MM.1S (cell line): Measurements from ENCODE around the gene P4HTM.

ENCODE experiments used
- DNase-seq: peaks from one replicate; pipeline ENCODE4 v3.0.0-alpha.2; 2015
- H2AFZ ChIP-seq: fragments of 300-600 bp; sonication (generic); 2 replicates; pipeline ENCODE4 v1.6.0; 2016; ENCODE audit warnings: antibody characterized with exemption, low read length
- H3F3A ChIP-seq: fragments of 300-600 bp; sonication (generic); 2 replicates; pipeline ENCODE4 v1.6.1; 2016; ENCODE audit warnings: mild to moderate bottlenecking, antibody characterized with exemption, low read length, moderate library complexity, mixed read lengths; ENCODE audit not compliant: insufficient read depth
- H3K27ac ChIP-seq: fragments of 300-600 bp; sonication (generic); 2 replicates; pipeline ENCODE4 v1.5.1; 2016; ENCODE audit warnings: mild to moderate bottlenecking, low read length
- H3K27me3 ChIP-seq: fragments of 300-600 bp; sonication (generic); replicated peaks from 2 replicates; pipeline ENCODE4 v1.6.0; 2016; ENCODE audit warnings: low read length; ENCODE audit not compliant: insufficient read depth
- H3K36me3 ChIP-seq: fragments of 300-600 bp; sonication (generic); replicated peaks from 2 replicates; pipeline ENCODE4 v1.6.1; 2016; ENCODE audit warnings: mild to moderate bottlenecking, low read length, mixed read lengths; ENCODE audit not compliant: insufficient read depth
- H3K4me1 ChIP-seq: fragments of 300-600 bp; sonication (generic); 2 replicates; pipeline ENCODE4 v1.6.1; 2016; ENCODE audit warnings: low read length, mixed read lengths
- H3K4me2 ChIP-seq: fragments of 300-600 bp; sonication (generic); 2 replicates; pipeline ENCODE4 v1.6.0; 2016; ENCODE audit warnings: low read depth, low read length
- H3K4me3 ChIP-seq: fragments of 300-600 bp; sonication (generic); 2 replicates; pipeline ENCODE4 v1.5.1; 2016; ENCODE audit warnings: low read length, mixed read lengths
- H3K79me2 ChIP-seq: fragments of 300-600 bp; sonication (generic); 2 replicates; pipeline ENCODE4 v1.6.1; 2016; ENCODE audit warnings: mixed run types, low read length, mixed read lengths
- H3K9ac ChIP-seq: fragments of 300-600 bp; sonication (generic); 2 replicates; pipeline ENCODE4 v1.6.1; 2016; ENCODE audit warnings: low read length, mixed read lengths
- H3K9me2 ChIP-seq: fragments of 300-600 bp; sonication (generic); replicated peaks from 2 replicates; pipeline ENCODE4 v1.6.1; 2016; ENCODE audit warnings: mild to moderate bottlenecking, low read length, mixed read lengths; ENCODE audit not compliant: insufficient read depth
- H3K9me3 ChIP-seq: fragments of 300-600 bp; sonication (generic); replicated peaks from 2 replicates; pipeline ENCODE4 v1.6.1; 2016; ENCODE audit warnings: mild to moderate bottlenecking, low read length, mixed read lengths; ENCODE audit not compliant: insufficient read depth
- H4K20me1 ChIP-seq: fragments of 300-600 bp; sonication (generic); 2 replicates; pipeline ENCODE4 v1.6.1; 2016; ENCODE audit warnings: mild to moderate bottlenecking, low read length, moderate library complexity, mixed read lengths; ENCODE audit not compliant: insufficient read depth
- EZH2 ChIP-seq: fragments of 300-600 bp; sonication (generic); optimal IDR thresholded peaks from 2 replicates; pipeline ENCODE3; 2017; ENCODE audit warnings: low read depth, mild to moderate bottlenecking, antibody characterized with exemption, low read length, mixed read lengths
- EZH2phosphoT487 ChIP-seq: fragments of 300-600 bp; sonication (generic); IDR thresholded peaks from 2 replicates; pipeline ENCODE4 v1.6.1; 2018; ENCODE audit warnings: antibody characterized with exemption, low read length
- TF ChIP-seq, protein P1 (sequence below): fragments of 300-600 bp; sonication (generic); IDR thresholded peaks from 2 replicates; pipeline ENCODE4 v1.5.1; 2016; ENCODE audit warnings: antibody characterized with exemption, low read length, mixed read lengths

Gene P4HTM

DNA sequence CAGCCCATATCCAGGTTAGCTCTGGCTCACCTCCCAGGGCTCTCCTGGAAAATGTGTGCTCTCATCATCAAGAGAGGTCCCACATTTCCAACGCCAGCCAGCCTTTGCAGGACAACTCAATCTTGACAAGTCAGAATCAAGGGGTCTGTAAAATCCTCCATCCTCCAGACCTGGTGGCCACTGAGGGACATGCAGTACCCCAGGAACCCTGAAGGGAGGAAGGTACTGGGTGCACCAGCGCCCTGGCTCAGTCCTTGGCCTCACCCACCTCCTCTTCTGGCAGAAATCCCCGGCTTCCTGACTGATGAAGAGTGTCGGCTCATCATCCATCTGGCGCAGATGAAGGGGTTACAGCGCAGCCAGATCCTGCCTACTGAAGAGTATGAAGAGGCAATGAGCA lies 11.1 kb downstream of the P4HTM start:
- H4K20me1 ChIP-seq: no peaks in the 10 kb centered on the region
- H3K9ac ChIP-seq: no peak overlapping the region
- H3K4me2 ChIP-seq: no peak overlapping the region
- H3K9me2 ChIP-seq: no peaks in the 10 kb centered on the region
- DNase-seq: no peak
- TF ChIP-seq EZH2phosphoT487: no peak
- TF ChIP-seq EZH2: no peak
- TF ChIP-seq, protein P1, sequence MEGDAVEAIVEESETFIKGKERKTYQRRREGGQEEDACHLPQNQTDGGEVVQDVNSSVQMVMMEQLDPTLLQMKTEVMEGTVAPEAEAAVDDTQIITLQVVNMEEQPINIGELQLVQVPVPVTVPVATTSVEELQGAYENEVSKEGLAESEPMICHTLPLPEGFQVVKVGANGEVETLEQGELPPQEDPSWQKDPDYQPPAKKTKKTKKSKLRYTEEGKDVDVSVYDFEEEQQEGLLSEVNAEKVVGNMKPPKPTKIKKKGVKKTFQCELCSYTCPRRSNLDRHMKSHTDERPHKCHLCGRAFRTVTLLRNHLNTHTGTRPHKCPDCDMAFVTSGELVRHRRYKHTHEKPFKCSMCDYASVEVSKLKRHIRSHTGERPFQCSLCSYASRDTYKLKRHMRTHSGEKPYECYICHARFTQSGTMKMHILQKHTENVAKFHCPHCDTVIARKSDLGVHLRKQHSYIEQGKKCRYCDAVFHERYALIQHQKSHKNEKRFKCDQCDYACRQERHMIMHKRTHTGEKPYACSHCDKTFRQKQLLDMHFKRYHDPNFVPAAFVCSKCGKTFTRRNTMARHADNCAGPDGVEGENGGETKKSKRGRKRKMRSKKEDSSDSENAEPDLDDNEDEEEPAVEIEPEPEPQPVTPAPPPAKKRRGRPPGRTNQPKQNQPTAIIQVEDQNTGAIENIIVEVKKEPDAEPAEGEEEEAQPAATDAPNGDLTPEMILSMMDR: no peak
- no peak overlapping the region for H2AFZ ChIP-seq
- H3K4me3 ChIP-seq: no peak overlapping the region
- H3K36me3 ChIP-seq: no peaks in the 10 kb centered on the region
- H3F3A ChIP-seq: no peaks in the 10 kb centered on the region
- H3K27me3 ChIP-seq: no peaks in the 10 kb centered on the region
- H3K27ac ChIP-seq: no peak overlapping the region
- H3K4me1 ChIP-seq: no peaks in the 10 kb centered on the region
- no peaks in the 10 kb centered on the region for H3K79me2 ChIP-seq
- no peaks in the 10 kb centered on the region for H3K9me3 ChIP-seq

DNA sequence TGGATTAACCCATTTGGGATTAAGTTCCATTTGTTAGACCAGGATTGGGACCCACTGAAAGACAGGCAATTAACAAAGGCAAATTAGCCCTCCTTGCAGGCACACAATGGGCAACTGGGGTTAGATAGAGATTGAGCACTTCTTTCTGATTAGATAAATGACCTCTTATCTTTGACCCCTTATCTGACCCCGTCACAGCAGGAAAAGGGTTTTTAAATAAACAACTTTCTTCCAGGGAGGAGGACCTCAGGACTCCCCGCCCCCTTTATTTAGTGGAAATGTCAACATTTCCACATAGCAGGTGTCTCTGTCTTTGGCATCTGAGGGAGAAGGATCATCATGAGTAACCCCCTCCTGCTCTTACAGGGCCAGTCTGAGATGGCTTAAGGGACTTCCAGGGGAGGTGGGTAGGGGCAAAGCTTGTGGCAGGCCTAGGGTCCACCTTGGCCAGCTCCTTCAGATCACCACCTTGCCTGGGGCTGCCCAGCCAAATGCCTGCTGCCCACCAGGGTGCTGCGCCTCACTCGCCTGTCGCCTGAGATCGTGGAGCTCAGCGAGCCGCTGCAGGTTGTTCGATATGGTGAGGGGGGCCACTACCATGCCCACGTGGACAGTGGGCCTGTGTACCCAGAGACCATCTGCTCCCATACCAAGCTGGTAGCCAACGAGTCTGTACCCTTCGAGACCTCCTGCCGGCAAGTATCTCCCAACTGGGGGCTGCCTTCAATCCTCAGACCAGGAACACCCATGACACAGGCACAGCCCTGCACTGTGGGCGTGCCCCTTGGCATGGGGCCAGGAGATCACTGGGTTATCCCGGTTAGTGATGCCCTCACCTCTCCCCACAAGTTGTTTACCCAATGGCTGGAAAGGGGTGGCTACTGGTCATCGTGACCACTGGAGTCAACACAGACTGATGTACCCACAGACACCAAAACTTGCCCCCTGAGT lies 14.6 kb downstream of the P4HTM start:
- Histone ChIP-seq H3K79me2 (peaks cover 28% of the 10 kb centered on the region), H4K20me1 (no peaks in the 10 kb centered on the region), H3F3A (peaks cover 4% of the 10 kb centered on the region; the same call in 1 of the 2 replicates), H3K9me2 (no peaks in the 10 kb centered on the region), H3K27ac (no peak overlapping the region), H2AFZ (no peak overlapping the region), H3K9ac (no peak overlapping the region), H3K9me3 (no peaks in the 10 kb centered on the region), H3K4me3 (no peak overlapping the region), H3K4me1 (peaks cover 3% of the 10 kb centered on the region; the same call in 1 of the 2 replicates), H3K36me3 (no peaks in the 10 kb centered on the region), H3K4me2 (no peak overlapping the region), H3K27me3 (no peaks in the 10 kb centered on the region)
- TF ChIP-seq, protein P1: no peak
- TF ChIP-seq EZH2 (no peak), EZH2phosphoT487 (no peak)
- DNase-seq: no peak

DNA sequence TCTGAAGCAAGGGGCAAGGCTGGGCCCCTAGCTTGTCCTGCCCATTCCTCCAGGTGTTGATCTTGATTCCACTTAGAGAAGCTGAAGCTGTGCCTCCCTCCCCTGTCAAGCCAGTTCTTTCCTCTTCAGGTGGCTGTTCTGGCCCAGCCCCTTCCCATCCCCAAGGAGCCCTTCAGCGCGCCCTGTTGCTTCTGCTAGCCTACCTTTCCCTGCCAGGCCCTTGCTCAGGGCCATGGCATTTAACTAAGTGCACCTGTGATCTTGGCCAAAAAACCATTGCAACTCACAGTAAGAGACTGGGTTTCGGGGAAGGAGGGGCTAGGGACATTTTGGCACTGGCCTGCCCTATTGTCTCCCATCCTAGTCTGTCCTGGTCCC lies 15.3 kb downstream of the P4HTM start:
- no peaks in the 10 kb centered on the region for H3K27me3 ChIP-seq
- H3K4me3 ChIP-seq: no peak overlapping the region
- no peaks in the 10 kb centered on the region for H3K9me2 ChIP-seq
- H3K4me2 ChIP-seq: no peak overlapping the region
- H3K9ac ChIP-seq: no peak overlapping the region
- no peak overlapping the region for H2AFZ ChIP-seq
- peaks cover 4% of the 10 kb centered on the region; the same call in 1 of the 2 replicates for H3F3A ChIP-seq
- H3K4me1 ChIP-seq: peaks cover 3% of the 10 kb centered on the region; the same call in 1 of the 2 replicates
- H3K79me2 ChIP-seq: peaks cover 34% of the 10 kb centered on the region
- no peak overlapping the region for H3K27ac ChIP-seq
- DNase-seq: no peak
- no peaks in the 10 kb centered on the region for H3K36me3 ChIP-seq
- H4K20me1 ChIP-seq: no peaks in the 10 kb centered on the region
- H3K9me3 ChIP-seq: no peaks in the 10 kb centered on the region
- TF ChIP-seq, protein P1: no peak
- TF ChIP-seq EZH2 (no peak), EZH2phosphoT487 (no peak)
